T-helper 22 cell (primary cell): ENCODE measurements around the gene DDX17.

Experiments used
- DNase-seq: peaks from one replicate; pipeline ENCODE4 v3.0.0-alpha.2; 2020; ENCODE audit warnings: low read depth

DDX17 gene

GRCh38 chr22:38506118-38506962, at the start of gene DDX17:
Gene DDX17 (minus strand): TSS chr22:38506311.
- peak; percentile 82 for DNase-seq

- no peak for DNase-seq
Measured at GRCh38 chr22:38554281-38554680, 48.2 kb upstream of the DDX17 start.

GRCh38 chr22:38549101-38549894, 43.2 kb upstream of the DDX17 start:
- DNase-seq = no peak

GRCh38 chr22:38540701-38541100, 34.6 kb upstream of the DDX17 start:
- DNase-seq = no peak

- no peak for DNase-seq
Measured at GRCh38 chr22:38531251-38531938, 25.3 kb upstream of the DDX17 start.

- DNase-seq = no peak
Measured at GRCh38 chr22:38524429-38524828, 18.3 kb upstream of the DDX17 start.

- no peak for DNase-seq
Measured at GRCh38 chr22:38523479-38523878, 17.4 kb upstream of the DDX17 start.

GRCh38 chr22:38523029-38523428, 16.9 kb upstream of the DDX17 start:
- no peak for DNase-seq

- DNase-seq = no peak
Measured at GRCh38 chr22:38519453-38520250, 13.5 kb upstream of the DDX17 start.

- DNase-seq = no peak
Measured at GRCh38 chr22:38518620-38519019, 12.5 kb upstream of the DDX17 start.

GRCh38 chr22:38513063-38513462, 7.0 kb upstream of the DDX17 start:
- DNase-seq = no peak

GRCh38 chr22:38510416-38510970, 4.4 kb upstream of the DDX17 start:
- DNase-seq = no peak

GRCh38 chr22:38505541-38506117, 482 bp downstream of the DDX17 start:
- peak; percentile 30 for DNase-seq

- DNase-seq = peak; percentile 40
Measured at GRCh38 chr22:38504731-38505540, 1.2 kb downstream of the DDX17 start.

- no peak for DNase-seq
Measured at GRCh38 chr22:38503021-38503420, 3.1 kb downstream of the DDX17 start.

GRCh38 chr22:38501797-38502672, 4.1 kb downstream of the DDX17 start:
- DNase-seq = no peak

GRCh38 chr22:38497869-38498268, 8.2 kb downstream of the DDX17 start:
- no peak for DNase-seq

- DNase-seq = no peak
Measured at GRCh38 chr22:38494939-38495338, 11.2 kb downstream of the DDX17 start.

- DNase-seq = no peak
Measured at GRCh38 chr22:38494498-38494897, 11.6 kb downstream of the DDX17 start.
